HepG2 (cell line): Measurements from ENCODE around the gene CNR2. TPM values are rescaled to one million over a fixed set of nuclear protein-coding genes. Genes with fewer than 3 reads are reported as not detected.

Experiments
- IRX3 ChIP-seq: sonication (generic); formaldehyde crosslinking; IDR thresholded peaks from 2 replicates; pipeline ENCODE4 v1.8.1; 2023; ENCODE audit warnings: mild to moderate bottlenecking, low read depth, missing genetic modification reagents, borderline replicate concordance
- MEIS2 ChIP-seq: sonication (generic); formaldehyde crosslinking; IDR thresholded peaks from 2 replicates; pipeline ENCODE4 v1.9.0; 2021; ENCODE audit warnings: mild to moderate bottlenecking, missing genetic modification reagents
- NCOR1 ChIP-seq: fragments of 200-600 bp; sonication (generic); IDR thresholded peaks from 2 replicates; pipeline ENCODE4 v1.7.0; 2017; ENCODE audit warnings: antibody characterized with exemption, low read length, borderline replicate concordance
- STAT6 ChIP-seq: sonication (generic); formaldehyde crosslinking; IDR thresholded peaks from 2 replicates; pipeline ENCODE4 v1.4.0; 2020; ENCODE audit warnings: missing genetic modification reagents, mild to moderate bottlenecking, borderline replicate concordance
- TIGD3 ChIP-seq: sonication (generic); formaldehyde crosslinking; IDR thresholded peaks from 2 replicates; pipeline ENCODE4 v1.5.1; 2020; ENCODE audit warnings: mild to moderate bottlenecking, missing genetic modification reagents, borderline replicate concordance
- ZGPAT ChIP-seq: IDR thresholded peaks from 2 replicates; pipeline ENCODE4 v1.6.1; 2016; ENCODE audit warnings: mild to moderate bottlenecking
- ZMAT3 ChIP-seq: sonication (generic); formaldehyde crosslinking; conservative IDR thresholded peaks from 2 replicates; pipeline ENCODE4 v1.7.0; 2021; ENCODE audit warnings: missing genetic modification reagents
- ZNF20 ChIP-seq: sonication (generic); formaldehyde crosslinking; IDR thresholded peaks from 2 replicates; pipeline ENCODE4 v1.4.0; 2020; ENCODE audit warnings: mild to moderate bottlenecking, moderate library complexity, missing genetic modification reagents
- ZNF205 ChIP-seq: IDR thresholded peaks from 2 replicates; pipeline ENCODE4 v1.6.1; 2018; ENCODE audit warnings: missing biosample characterization, missing genetic modification reagents
- ZNF318 ChIP-seq: sonication (generic); formaldehyde crosslinking; IDR thresholded peaks from 2 replicates; pipeline ENCODE4 v1.4.0; 2020; ENCODE audit warnings: mild to moderate bottlenecking, missing genetic modification reagents
- ZNF335 ChIP-seq: sonication (generic); formaldehyde crosslinking; IDR thresholded peaks from 2 replicates; pipeline ENCODE4 v1.4.0; 2020; ENCODE audit warnings: missing genetic modification reagents
- ZNF414 ChIP-seq: sonication (generic); formaldehyde crosslinking; IDR thresholded peaks from 2 replicates; pipeline ENCODE4 v1.5.0; 2020; ENCODE audit warnings: missing genetic modification reagents
- ZNF678 ChIP-seq: sonication (generic); formaldehyde crosslinking; IDR thresholded peaks from 2 replicates; pipeline ENCODE4 v1.4.0; 2020; ENCODE audit warnings: mild to moderate bottlenecking, missing genetic modification reagents
- polyA plus RNA-seq, 8 experiments: library from polyadenylated mRNA; depleted of rRNA in 3 of 8; stranded (reverse) in 7 of 8; unstranded in 1 of 8; fragments of >200 nt; fragmentation: Illumina TruSeq in 4 of 8; extraction: Trizol in 4 of 8; gene quantifications; 2 replicates each; pipeline versions ENCODE4 v1.2.1 to v1.2.3, GENCODE V29; 2011 to 2016; ENCODE audit warnings: low read depth in 4 of 8, missing spikeins in 1 of 8, mixed read lengths in 1 of 8; ENCODE audit not compliant: insufficient read depth in 1 of 8
- total RNA-seq, 5 experiments: library from RNA; depleted of rRNA; stranded (reverse); fragments of >200 nt; fragmentation: Illumina TruSeq; extraction: Trizol; gene quantifications; 2 replicates each; pipeline ENCODE4 v1.2.3, GENCODE V29; 2016; ENCODE audit warnings: low read depth in 1 of 5

CNR2 gene
- total and polyA plus RNA-seq, 2 of the 13 experiments (the other 11 are each of a cell fraction or from before 2014, with no cell fraction given), result not detected

- TF ChIP-seq STAT6 (CRISPR knock-in tag), result peak; percentile 61; the same call in 1 of the 2 replicates
- peak; percentile 74; the same call in 1 of the 2 replicates for TF ChIP-seq ZNF205
- TF ChIP-seq ZNF335 (CRISPR knock-in tag), result 0 out of 2 replicates have a peak, but pooled peaks have one; percentile 35
- 0 out of 2 replicates have a peak, but pooled peaks have one; percentile 44 for TF ChIP-seq MEIS2
- TF ChIP-seq TIGD3, result no peak
- TF ChIP-seq ZGPAT (CRISPR knock-in tag), result peak; percentile 90
- TF ChIP-seq ZNF678, result no peak
- TF ChIP-seq ZNF414 (CRISPR knock-in tag), result no peak; the same call in 1 of the 2 replicates
- TF ChIP-seq NCOR1, result no peak
- TF ChIP-seq ZNF20 (CRISPR knock-in tag), result 0 out of 2 replicates have a peak, but pooled peaks have one; percentile 38
- TF ChIP-seq ZNF318 (CRISPR knock-in tag), result no peak
- TF ChIP-seq ZMAT3 (CRISPR knock-in tag), result no peak
- TF ChIP-seq IRX3 (CRISPR knock-in tag), result 0 out of 2 replicates have a peak, but pooled peaks have one; percentile 37
Measured at GRCh38 chr1:23959461-23960290, 46.5 kb upstream of the CNR2 start, which contains the start of gene PNRC2 (continued).
